Renal cortical epithelial cell (primary cell): ENCODE measurements around the gene STK36. TPM values are rescaled to one million over a fixed set of nuclear protein-coding genes. Genes with fewer than 3 reads are reported as not detected.

Experiments used
- DNase-seq: peaks from one replicate; pipeline ENCODE4 v3.0.0-alpha.2; 2011; ENCODE audit warnings: low read depth
- total RNA-seq: library from RNA; depleted of rRNA; stranded (reverse); fragments of >200 nt; gene quantifications from 2 replicates; pipeline ENCODE4 v1.2.3, GENCODE V29; 2014

STK36 gene
- total RNA-seq, 1 donor from 2014 or later = 50.5 TPM

DNA sequence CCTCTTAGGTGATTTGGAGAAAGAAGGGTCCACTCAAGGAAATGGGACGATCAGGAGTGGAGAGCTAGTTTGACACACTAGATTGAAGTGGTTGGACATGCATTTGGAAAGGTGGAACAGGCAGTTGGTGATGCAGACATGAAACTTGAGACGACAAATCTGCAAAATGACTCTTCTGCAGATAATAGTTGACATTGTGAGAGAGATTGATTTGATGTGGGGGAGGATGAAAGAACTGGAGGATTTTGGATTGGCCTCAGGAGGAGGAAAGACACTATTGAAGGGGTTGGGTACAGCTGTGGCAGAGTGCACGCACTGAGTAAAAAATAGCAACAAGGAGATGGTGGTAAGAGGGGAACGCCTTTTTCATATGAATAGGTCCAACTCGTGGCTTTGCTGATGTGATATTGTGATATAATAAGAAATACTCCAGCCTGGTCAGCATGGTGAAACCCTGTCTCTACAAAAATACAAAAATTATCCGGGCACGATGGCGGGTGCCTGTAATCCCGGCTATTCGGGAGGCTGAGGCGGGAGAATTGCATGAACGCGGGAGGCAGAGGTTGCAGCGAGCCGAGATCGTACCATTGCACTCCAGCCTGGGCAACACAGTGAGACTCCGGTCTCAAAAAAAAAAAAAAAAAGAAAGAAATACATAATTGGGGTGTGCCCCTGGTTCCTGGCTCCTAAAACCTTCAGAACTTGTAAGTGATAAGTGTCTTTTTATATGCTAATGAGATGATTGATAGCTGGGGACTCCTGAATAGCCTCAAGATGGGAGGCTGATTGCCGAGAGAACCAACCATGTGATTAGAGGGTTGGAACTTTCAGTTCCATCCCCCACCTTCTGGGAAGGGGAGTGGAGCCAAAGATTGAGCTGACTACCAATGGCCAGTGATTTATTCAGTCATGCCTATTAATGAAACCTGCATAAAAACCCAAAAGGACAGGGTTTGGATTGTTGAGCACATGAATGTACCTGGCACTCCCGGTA lies 48.5 kb downstream of the STK36 start:
- DNase-seq = no peak

DNA sequence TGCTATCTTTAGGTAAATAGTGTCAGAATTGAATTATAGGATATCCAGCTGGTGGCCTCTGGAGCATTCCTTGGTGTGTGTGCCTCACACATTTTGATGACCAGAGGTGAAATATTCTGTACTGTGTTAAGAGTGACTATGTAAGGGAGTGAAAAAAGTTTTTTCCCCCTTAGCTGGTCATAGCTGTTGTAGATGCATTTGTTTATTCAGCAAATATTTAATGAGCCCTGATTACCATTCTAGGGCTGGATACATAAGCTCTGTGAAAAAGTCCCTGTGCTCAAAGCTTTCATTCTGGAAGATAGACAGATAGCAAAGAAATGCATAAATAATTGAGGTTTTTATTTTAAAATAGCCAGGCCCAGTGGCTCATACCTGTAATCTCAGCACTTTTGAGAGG lies 49.6 kb downstream of the STK36 start:
- no peak for DNase-seq

DNA sequence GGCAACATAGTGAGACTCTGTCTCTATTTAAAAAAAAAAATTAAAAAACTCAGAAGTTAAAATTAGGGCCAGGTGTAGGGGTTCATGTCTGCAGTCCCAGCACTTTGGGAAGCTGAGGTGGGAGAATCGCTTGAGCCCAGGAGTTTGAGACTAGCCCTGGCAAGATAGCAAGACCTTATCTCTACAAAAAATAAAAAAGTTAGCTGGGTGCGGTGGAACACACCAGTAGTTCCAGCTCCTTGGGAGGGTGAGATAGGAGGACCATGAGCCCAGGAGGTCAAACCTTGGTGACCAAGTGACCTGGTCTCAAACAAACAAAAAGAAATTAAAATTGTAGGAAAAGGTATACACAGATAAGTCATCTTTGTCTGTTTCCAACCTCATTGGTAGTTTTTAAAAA lies 50.0 kb downstream of the STK36 start:
- DNase-seq = no peak

DNA sequence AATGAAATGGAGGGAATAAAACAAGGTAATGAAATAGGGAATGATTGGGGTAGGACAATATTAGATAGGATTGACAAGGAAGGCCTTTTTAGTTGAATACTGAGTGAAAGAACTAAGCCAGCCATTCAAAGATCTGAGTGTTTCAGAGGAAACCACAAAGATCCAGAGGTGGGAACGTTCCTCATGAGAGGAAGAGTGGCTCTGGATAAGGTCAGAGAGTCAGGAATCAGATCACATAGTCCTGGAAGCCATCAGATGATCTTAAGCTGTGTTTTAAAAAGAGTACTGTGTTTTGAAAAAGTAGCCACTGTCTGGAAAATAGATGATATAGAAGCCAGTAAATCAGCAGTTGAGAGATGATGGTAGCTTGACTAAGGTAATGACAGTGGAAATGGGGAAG lies 50.5 kb downstream of the STK36 start:
- DNase-seq = no peak

DNA sequence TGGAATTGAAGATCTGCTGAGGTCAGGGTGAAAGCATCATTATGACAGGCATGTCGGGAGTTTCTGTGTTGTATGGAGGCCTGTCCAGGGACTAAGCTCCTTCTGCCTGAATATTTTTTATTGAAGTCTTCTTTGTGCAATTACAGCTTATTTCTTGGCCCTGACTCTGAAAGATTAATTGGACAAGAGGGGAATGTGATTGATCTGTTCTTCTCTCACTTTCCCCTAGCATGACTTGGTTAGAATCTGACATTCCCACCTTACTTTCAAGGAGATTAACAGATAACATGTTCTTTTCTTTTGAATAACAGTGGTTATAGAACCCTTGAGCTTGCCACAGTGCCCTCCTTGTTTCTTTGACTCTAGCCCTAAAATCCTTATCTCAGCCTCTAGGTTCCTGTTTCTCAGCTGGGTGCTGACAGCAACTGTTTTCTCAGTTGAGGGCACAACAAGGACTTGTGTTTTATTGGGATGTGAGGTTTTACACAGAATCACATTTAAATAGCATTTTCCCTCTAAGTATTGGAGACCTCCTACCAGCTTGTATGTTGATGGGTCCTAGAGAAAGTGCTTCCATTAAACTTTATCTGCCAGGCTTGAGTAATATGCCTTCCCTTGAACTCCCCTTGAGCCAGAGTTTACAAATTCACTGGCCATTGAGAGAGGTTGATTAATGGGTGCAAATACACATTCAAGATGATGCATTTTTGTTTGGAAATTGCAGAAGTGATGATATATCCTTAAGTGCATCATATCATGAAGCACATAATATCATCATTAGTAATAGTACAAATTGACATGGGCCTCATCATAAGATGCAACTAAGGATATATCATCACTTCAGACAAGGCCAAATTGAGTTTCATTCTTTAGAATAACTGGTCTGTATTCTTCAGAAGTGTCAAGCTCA lies 51.2 kb downstream of the STK36 start:
- DNase-seq = no peak

DNA sequence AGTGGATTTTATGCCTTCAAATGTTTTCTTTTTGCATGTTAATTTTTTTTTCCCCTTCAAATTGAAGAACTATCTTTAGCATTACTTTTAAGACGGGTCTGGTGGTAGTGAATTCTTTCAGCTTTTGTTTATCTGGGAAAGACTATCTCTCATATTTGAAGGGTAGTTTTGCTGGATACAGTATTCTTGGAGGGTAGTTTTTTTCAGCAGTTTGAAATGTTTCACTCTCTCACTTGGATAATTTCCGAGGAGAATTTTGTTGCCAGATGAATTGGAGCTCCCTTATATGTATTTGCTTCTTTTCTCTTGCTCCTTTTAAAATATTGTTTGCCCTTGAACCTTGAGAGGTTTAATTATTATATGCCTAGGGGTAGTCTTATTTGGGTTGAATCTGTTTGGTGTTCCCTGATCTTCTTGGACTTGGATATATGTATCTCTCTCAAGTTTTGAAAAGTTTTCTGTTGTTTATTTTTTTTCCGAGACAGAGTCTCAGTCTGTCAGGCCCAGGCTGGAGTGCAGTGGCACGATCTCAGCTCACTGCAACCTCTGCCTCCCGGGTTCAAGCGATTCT lies 54.2 kb downstream of the STK36 start:
- DNase-seq = no peak

DNA sequence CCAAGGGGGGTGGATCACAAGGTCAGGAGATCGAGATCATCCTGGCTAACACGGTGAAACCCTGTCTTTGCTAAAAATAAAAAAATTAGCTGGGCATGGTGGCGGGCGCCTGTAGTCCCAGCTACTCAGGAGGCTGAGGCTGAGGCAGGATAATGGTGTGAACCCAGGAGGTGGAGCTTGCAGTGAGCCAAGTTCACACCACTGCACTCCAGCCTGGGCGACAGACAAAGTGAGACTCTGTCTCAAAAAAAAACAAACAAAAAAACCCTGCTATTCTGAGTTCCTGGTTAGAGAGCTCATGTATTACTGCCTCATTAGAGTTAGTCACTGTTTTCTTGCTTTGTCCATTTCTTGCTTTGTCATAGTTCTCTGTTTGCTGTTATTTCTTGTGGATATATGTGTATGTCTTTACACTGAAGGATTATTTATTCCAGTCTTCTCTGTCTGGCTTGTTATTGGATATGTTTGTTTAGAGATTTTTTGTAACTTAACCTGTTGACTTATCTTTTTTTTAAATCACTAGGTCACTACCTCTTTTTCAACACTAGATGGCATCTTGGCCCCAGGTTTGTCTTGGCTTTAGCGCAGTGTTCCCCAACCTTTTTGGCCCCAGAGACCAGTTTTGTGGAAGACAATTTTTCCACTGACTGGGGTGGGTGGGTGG lies 55.7 kb downstream of the STK36 start:
- DNase-seq = no peak

DNA sequence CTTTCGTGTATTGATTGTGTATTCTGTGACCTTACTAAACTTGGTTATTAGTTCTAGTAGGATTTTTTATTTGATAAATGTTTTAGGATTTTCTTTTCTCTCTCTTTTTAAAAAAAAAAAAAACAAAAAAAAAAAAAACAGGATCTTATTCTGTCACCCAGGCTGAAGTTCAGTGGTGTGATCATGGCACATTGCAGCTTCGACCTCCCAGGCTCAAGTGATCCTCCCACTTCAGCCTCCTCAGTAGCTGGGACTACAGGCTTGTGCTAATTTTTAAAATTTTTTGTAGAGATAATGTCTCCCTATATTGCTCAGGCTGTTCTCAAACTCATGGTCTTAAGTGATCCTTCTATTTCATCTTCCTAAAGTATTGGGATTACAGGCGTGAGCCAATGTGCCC lies 57.8 kb downstream of the STK36 start:
- no peak for DNase-seq

DNA sequence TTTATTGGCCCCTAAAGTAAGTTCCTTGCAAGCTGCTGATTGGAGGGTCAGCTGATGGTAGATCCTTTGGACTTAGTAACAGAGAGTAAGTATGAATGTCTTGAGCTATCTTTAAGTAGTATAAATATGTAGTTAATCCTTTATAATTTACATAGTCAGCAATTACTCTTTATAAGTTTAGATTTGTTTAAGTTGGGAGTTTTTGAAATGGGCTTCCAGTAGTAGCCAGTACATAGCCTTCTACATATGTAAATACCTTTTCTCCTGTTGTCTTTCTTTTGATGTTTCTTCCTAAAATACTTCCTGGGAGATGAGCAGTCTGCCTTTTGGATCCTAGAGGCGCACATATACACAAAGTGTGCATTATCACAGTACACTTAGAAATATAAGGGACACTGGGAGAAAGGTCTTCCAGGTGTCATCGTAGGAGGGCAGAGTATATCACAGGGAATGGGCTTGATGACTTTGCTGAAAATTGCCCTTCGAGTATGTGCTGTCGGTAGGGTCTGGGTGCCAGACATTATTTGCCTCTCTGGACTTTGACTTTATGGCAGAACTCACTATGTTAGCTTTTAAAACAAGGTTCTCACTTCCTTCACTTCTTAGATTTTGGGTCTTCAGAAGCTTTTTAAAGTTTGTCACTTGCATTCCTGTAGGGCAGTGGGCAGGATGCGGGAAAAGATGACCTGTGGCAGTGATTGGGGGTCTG lies 60.3 kb downstream of the STK36 start:
- no peak for DNase-seq

DNA sequence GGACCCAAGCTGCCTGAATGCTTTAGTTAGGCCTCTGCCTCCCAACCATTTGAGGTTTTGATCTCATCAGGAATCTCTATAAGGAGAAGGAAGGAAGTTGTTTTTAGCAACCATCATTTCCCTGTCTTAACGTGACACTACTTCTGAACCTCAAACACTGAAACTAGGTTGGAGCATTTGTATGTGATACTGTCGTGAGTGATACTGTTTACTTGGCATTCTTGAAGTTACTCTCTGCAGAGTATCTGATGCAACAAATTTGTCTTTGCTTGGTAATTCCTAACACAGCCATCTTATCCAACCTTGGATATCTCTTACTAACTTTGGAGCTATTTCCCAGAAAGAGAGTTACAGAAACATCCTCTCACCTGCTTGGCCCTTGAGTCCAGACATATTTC lies 60.9 kb downstream of the STK36 start:
- peak; percentile 43 for DNase-seq

DNA sequence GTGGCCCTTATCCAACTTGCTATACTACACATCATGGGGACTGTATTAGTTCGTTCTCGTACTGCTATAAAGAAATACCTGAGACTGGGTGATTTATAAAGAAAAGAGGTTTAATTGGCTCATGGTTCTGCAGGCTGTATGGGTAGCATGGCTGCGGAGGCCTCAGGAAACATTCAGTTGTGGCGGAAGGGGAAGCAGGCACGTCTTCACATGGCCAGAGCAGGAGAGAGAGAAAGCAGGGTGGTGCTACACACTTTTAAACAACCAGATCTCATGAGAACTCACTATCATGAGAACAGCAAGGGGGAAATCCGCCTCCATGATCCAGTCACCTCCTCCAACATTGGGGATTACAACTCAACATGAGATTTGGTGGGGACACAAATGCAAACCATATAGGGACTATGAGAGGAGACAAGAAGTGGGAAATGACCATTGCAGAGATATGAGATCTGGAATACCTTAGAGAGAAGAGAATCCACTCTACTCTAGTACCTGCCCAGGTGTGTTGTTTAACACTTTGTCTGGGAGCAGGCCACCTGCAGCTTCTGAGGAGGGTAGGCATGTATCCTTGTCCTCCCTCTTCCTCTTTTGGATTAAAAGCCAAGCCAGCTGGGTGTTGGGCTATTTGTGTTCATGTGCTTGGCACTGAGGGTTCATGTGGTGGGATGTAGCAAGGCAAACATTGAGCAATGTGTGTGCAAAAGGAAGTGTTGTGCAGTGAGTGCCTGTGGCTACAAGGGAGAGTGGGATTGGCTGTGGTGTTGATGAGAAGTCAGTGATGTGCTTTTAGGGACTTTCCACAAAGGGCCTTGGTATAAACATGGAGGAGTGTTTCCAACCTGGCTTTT lies 61.5 kb downstream of the STK36 start:
- DNase-seq = peak; percentile 96

DNA sequence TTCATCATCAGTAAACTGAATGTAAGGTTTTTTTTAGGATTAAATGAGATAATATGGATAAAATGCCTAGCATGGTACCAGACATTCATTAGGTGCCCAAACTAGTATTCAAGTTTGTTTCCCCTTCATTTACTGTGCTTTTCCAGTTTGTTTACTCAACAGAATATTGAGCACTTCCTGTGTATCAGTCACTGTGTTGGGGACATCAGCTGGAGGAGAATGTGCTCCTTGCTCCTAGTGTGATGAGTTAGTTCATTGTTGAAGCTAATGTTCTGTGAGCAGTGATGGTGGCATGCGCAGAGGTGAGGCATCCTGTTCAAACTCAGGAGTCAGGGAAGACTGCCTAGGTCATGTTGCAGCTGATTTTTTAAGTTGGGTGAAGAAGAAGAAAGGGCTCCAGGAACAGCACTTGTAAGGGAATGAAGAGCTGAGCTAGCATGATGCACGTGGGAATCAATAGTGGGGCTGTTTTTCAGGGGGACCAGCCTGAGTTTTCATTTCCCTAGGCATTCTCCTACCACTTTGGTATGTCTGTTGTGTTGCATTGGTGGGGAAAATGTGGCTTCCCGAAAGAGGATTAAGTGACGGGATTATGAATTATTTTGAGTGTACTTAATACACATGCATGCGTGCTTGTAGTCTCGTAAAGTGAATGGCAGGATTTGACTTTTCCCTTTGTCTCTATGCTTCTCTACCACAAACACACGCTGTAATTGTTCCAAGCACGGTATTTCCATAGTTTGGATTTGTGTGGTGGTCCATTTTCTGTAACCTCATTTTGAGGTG lies 62.5 kb downstream of the STK36 start:
- no peak for DNase-seq

DNA sequence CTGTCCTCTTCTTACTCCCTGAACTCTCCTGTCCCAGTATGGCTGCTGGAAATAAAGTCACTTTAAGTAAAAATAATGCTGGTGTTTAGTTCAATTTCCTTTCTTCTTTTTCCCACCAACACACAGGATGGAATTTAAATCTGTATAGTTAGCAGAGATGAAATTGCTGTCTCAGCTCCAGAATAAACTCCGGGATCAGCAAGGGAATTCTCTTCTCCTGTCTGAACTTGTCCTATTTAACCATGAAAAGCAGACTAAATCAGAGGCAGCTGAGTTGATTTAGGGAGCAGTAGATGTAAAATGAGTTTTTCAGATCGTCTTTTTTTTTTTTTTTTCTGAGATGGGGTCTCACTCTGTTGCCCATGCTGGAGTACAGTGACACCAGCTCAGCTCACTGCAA lies 64.6 kb downstream of the STK36 start:
- no peak for DNase-seq

DNA sequence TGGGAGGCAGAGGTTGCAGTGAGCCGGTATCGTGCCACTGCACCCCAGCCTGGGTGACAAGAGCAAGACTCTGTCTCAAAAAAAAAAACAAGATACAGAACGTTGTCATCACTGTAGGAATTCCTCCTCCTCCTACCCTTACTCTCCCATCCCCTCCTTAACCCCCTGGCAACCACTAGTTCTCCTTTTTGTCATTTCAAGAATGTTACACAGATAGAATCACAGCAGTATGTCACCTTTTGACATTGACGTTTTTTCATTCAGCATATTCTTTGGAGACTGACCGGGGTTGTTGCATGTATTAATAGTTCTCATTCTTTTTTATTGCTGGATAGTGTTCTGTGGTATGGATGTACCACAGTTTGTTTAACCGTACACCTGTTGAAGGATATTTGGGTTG lies 71.2 kb downstream of the STK36 start:
- no peak for DNase-seq

DNA sequence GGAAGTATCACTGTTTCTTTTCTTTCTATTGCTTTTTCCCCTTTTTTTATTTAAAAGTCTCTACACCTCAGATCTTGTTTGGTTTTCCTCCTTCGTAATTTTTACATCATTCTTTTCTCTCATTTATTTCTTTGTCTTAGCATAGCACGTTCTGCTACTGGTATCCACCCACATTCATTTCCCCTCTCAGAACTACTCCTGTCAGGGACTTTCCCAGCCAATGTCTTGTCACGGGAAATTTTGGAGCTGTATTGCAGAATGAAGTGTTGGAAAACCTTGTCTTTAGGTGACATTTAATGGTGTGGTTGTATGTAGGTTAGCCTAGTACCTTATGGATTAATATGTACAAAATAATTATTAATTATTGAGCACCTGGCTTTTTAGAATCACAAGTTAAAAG lies 72.7 kb downstream of the STK36 start:
- no peak for DNase-seq

DNA sequence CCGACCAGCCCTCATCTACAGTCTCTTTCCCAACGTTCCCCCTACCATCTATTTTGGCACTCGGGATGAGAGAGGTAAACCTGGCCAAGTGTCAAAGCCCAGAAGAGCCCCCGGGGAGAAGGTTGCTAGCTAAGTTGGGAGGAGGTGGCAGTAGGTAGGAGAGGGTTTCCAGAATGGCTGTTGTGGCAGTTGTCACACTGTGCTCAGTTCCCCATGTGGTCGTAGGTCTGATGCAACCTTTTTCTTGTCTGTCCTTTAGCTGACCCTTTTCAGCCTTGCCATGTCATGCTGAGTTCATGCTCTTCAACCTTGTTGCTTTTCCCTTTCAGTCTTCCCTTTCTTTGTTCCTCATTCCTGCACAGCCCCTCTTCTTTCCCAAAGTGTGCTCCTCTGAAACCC lies 73.3 kb downstream of the STK36 start:
- no peak for DNase-seq

DNA sequence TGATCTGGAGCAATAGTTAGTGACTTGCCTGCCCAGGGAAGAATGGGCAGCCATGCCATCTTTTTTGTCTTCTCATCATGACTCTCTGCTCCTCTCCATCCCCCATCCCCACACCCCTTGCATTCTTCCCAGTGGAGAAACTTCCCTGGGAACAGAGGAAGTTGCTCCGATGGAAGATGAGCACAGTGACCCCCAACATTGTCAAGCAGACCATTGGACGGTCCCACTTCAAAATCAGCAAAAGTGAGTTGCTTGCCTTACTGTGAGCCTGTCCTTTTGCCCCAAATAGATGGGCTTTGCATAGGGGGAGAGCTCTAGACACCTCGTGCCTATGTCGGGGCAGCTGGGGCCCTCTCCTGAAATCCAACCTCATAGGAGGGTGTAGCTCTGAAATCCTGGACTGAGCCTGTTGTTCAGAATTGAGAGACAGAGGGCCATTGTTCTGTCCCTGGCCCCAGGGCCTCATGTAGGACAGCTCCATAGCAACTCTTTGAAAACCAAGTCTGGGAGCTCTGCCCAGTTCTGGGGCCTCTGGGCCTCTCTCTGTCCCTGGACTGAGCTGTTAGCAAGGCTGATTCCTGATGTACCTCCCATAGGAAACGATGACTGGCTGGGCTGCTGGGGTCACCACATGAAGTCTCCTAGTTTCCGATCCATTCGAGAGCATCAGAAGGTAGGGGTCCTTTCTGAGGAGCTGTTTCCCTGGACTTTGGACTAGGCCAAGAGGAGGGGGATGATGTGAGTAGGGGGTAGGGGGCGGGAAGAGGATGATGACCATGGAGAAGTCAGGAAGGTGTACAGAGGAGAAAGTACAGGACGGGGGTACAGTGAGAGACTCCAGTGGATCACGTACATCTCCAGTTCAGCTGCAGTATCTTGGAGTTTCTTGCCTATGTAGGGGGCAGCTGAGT lies 73.9 kb downstream of the STK36 start:
- DNase-seq = peak; percentile 33

DNA sequence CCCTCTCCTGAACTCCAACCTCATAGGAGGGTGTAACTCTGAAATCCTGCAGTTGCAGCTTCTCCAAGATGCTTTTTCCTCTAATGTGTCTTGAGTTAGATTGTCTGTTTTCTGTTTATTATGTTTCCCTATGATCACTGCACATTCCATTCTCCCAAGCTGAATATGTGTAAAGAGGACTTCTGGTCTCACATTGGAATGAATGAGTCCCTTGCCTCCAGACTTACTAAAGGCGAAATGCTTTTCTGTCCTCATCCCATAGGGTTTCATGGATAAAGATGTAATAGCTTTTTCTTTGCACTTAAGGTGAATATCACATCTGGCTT lies 74.5 kb downstream of the STK36 start:
- DNase-seq = no peak
